Posterior vena cava (tissue), 2 donors: ENCODE measurements around the gene TBX15. TPM values are rescaled to one million over a fixed set of nuclear protein-coding genes. Genes with fewer than 3 reads are reported as not detected.
"Not testable (repeated sequence)": the region's sequence is repeated elsewhere in the genome, so short reads cannot be mapped to it uniquely, and the experiment has no call there.

Experiments
- DNase-seq: peaks from one replicate; pipeline ENCODE4 v3.0.0-alpha.2; 2020; ENCODE audit warnings: low spot score
- intact Hi-C, 2 donors: fragments of 100-400 bp; cut with DNase I; formaldehyde crosslinking; loops; one replicate each; pipeline versions ENCODE4 v1.14.1 to v1.14.2; 2022 to 2023
- total RNA-seq, 2 donors: library from RNA; stranded (reverse); fragmentation: NEBNext Ultra II Directional; extraction: Animal tissue kit (Norgen Biotek cat#: 25700); gene quantifications; one replicate each; pipeline ENCODE4 v1.2.1, GENCODE V29; 2021
- donor health status: DM: yes; HTN: yes; CAD: no.
- donor health status: DM: yes; HTN: yes; CAD: no.

The TBX15 gene
- total RNA-seq, 2 donors from 2014 or later: 2.5 to 4.8 TPM

DNA sequence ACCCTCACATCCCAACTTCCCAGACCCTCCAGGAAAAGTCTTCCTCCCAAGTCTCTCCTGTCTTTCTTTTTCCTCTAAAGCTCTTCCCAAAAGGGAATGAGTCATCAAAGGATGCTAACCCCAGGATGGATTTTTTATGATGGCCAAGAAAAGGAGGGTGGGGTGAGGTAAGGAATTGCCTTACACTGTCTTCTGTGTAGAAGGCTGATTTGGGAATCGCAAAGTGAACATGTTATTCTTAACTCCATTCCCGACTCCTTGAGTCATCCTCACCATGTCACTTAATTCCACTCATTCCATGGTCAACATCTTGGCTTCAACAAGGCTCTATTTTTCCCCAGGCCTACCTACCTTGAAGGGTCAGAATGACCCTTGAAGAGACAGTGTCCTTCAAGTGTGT is 44.0 kb downstream of the TBX15 start:
- intact Hi-C loops: no loop called here
- DNase-seq: no peak

GRCh38 chr1:118940957-118941356 is 47.2 kb downstream of the TBX15 start:
- no peak for DNase-seq
- intact Hi-C loops: no loop called here

GRCh38 chr1:118937413-118938072 is 50.6 kb downstream of the TBX15 start:
- no peak for DNase-seq
- intact Hi-C loops: no loop called here

DNA sequence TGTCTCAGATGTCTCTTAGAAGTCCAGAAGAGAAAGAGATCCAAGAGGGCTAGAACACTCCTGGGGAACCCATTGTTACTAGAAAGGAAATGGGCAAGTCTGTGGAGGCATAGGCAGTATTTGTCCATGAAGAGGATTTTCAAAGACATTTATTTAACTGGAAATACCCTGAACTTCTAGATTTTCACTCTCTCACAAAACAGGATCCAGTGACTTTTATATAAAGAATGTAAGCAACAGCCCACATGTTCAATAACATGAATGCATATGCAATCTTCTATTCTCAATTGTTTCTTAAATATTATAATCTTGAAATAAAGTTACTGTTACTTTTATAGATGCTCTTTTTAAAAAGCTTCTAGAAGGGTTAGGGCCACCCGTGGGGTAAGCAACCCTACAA is 53.4 kb downstream of the TBX15 start:
- no peak for DNase-seq
- intact Hi-C loops: no loop called here

DNA sequence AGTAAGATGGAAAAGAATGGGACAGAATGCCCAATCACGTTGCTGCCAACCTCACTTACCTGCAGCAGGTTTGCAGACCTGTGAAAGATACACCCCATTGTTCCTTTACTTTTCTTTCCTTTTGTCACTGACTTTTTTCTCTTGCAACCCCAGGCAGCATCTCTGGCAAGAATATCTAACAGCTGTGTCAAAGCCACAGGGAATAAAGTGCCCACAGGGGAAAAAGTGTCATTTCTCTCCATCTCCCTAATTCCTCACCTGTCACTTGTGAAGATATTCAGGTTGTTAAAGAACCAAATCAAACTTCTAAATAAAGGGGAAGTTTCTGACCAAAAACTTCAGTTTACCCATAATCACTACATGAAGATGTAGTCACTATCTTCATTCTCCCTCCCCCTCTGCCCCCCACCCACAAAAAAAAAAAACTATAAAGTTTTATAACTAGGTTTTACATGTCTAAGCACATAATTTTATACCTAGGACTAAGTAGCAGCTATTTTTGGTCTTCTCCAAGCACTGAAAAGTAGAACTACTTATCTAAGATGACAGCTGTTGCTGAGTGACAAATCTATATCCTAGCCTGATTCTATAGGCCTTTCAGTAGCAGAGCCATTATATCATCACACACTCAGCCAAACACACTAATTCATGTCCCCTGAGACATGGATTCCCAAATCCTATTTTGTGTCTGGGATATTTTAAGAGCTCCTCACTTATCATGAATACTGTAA is 54.9 kb downstream of the TBX15 start:
- DNase-seq: no peak
- intact Hi-C loops: no loop called here

- intact Hi-C loops: no loop called here
- DNase-seq: no peak
Observed at GRCh38 chr1:118931876-118932275, 56.3 kb downstream of the TBX15 start.

- intact Hi-C loops: no loop called here
- no peak for DNase-seq
Observed at GRCh38 chr1:118928739-118929554, 59.2 kb downstream of the TBX15 start.

DNA sequence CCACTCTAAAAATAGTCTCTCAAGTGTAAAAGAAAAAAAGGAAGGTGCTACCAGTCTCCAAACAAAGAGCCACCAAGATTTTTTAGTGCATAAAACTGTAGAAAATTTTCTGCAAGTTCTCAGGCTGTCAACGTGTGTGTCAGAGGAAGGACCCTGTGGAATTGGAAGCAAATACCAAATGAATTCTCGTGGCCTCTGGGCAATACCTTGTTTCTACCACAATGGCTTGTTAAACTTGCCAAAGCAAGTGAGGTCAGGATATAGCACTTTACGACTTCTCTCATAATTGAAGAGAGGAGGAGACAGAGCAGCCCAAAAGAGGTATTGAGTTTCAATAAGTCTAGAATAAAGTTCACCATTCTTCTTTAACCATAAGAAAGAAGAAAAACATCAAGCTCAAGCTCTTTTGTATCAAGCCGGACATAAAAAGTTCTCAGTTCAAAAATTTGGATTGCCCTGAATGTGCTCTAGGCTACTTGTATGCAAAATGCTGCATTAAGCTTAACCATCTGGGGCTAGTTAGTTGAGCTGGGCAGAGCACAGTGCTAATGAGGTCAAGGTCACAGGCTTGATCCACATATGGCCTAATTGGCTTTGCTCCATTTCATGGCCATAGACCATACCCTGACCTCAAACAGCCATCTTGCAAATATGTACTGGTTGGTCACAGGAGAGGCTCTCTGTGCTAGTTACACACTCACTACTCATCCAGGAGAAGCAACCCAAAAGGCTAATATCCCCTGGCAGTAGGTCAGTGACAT is 60.5 kb downstream of the TBX15 start:
- intact Hi-C loops: no loop called here
- DNase-seq: no peak

DNA sequence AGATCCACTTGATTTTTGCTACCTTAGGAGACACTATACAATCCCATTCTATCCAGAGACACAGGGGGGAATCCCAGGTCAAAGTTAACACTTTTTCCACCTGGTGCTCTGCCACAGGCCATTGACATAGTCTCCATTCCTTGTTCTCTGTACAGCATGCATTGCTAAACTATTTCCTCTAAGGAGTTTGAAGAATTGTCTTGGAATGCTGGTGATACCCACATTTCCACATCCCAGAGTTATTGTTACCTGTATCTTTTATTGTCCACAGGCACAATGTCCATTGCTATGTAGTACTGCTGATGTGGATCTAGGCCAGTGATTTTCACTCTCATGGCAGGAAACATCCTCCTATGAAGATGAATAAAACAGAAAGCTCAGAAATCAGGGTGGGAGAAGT is 61.9 kb downstream of the TBX15 start:
- intact Hi-C loops: no loop called here
- no peak for DNase-seq

- intact Hi-C loops: no loop called here
- no peak for DNase-seq
Observed at GRCh38 chr1:118925651-118926050, 62.5 kb downstream of the TBX15 start.

DNA sequence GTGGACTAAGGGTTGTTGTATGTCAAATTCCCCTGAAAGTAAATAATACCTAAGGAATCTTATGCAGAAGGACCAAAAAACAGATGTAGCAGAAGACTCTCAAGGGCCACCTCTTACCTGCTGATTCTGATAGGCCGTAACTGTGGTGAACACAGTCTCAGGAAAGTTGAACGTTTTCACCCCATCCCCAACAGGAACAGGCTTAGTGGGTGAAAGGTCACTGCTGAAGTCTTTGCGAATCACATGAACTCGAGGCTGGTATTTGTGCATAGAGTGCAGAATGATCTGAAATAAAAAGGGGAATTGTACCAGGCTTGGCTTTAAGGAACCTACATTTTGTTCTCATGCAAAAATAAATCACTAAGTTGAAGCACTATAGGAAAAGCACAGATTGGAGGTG is 64.8 kb downstream of the TBX15 start:
- no peak for DNase-seq
- intact Hi-C loops: no loop called here

DNA sequence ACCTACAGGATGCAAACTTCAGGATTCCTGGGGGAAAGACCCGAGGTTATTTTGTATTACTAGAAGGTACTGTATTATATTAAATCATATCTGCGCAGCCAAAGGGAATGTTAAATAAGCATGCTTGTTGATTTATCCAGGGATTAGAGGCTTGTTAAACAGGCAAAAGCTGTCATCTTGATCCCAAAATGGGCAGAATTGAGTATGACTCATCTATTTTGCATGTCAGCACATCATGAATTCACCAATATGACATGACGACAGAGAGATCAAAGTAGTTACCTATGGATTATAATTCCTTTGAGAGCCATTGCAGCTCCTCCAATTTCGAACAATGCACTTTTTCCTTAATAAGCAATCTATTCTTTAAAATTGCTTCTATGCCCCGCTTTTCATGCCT is 66.1 kb downstream of the TBX15 start:
- intact Hi-C loops: no loop called here
- no peak for DNase-seq

DNA sequence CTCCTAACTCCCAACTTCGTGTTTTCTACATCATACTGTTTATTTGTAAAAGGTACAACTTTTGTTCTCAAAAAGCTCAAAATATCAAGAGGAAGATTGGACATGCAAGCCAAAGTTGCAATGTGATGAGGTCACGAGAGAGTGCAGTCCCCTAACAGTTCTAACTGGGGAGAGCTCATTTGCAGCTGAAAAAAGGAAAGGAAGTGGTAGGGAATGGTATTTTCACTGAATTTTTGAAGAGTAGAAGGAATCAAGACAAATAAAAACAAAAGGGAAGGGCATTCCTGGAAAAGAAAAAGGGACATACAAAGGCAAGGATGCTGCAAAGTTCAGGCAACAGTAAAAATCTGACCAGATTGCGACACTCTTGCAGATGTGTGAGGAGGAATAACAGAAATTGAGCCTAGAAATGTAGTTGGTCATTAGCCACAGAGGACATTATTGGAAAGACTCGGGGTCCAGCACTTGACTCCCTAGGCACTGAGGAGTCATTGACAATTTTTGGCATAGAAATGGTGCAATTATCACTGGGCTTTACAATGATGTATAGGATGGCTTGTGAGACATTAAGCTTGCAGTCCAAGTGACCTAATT is 67.9 kb downstream of the TBX15 start:
- no peak for DNase-seq
- intact Hi-C loops: no loop called here

- DNase-seq: no peak
- intact Hi-C loops: no loop called here
Observed at GRCh38 chr1:118918940-118919259, 69.2 kb downstream of the TBX15 start.

GRCh38 chr1:118918230-118918939 is 69.8 kb downstream of the TBX15 start:
- intact Hi-C loops: no loop called here

DNA sequence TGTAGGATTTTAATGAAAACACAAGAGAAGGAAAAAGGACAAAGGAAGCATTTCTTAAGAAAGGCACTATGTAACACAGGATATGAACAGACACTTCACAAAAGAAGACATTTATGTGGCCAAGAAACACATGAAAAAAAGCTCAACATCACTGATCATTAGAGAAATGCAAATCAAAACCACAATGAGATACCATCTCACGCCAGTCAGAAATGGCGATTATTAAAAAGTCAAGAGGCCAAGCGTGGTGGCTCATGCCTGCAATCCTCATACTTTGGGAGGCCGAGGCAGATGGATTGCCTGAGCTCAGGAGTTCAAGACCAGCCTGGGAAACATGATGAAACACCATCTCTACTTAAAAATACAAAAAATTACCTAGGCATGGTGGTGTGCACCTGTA is 71.8 kb downstream of the TBX15 start:
- intact Hi-C loops, DNase-seq: not testable (repeated sequence)

More at GRCh38 chr1:118918230-118918939, 69.8 kb downstream of the TBX15 start:
- DNase-seq: no peak

GRCh38 chr1:118914379-118915161 is 73.6 kb downstream of the TBX15 start:
- intact Hi-C loops: no loop called here
- no peak for DNase-seq

GRCh38 chr1:118913818-118914217 is 74.3 kb downstream of the TBX15 start:
- intact Hi-C loops: no loop called here
- DNase-seq: no peak
